NCI-H748 treated with DMSO at 0.1 percent for 48 hours (cell line): ENCODE data around the gene HMCN1.

Source experiments
- DNase-seq: peaks from one replicate; lab custom pipeline; 2025; lab: John Stamatoyannopoulos, UW

HMCN1 gene

DNA sequence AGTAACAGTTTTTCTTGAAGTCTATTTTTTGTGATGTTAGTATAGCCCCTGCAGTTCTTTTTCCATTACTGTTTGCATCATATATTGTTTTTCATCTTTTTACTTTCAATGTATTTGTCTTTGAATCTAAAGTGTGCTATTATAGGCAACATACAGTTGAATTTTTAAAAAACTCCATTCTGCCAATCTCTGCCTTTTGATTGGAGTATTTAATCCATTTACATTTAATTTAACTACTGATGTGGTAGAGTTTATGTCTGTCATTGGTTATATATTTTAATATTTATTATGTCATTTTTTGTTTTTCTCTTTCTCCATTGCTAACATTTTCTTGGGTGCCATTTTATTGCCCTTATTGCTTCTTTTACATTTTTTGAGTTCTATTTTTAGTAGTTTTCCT is 296.3 kb downstream of the HMCN1 start:
- DNase-seq: no peak

DNA sequence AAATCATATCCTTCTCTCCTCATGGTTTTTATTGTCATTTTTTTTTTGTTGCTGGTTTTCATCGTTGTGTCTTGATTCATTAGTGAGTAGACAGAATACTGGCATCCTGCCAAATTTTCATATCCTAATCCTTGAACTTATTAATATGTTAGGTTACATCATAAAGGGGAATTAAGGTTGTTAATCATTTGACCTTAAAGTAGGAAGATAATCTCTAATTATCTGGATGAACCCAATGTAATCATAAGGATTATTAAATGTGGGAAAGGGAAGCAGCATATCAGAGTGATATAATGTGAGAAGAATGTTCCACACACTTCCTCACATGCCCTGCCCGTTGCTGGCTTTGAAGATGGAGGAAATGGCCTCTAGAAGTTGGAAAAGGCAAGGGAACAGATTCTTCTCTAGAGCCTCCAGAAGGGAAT is 299.7 kb downstream of the HMCN1 start:
- DNase-seq: no peak

DNA sequence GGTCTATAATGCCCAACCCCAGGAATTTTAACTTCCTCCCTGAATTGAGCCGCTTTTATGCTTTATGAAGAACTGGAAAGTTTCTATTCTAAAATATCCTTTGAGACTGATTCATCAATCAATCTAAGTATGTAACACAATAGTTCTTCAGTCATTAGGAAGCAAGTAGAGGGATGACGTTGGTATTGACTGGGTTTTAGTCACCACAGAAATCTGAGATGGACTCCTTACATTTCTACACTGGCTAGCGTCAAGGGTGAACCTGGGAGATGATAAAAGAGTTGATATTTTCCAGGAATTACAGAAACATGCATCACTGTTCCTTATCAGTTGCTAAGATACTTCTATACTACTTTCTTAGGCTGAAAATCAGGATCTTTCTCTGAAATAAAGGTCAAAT is 308.0 kb downstream of the HMCN1 start:
- no peak for DNase-seq

DNA sequence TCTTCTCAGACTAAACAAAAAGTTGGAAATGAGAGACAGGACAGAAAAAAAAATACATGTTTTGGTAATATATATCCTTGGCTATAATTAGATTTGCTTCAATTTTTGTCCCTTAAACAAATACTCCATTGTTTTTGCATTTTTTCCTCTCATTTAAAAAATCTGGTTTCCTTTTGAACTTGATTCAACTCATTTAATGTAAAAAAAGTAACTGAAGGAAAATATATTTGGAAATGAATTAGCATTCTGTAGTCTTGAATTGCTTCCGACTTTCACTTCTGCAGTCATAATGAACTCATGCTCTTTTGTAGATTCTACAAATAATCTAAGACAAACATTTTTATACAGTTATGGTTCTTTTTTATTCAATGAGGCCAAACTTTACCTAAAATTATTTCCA is 309.1 kb downstream of the HMCN1 start:
- no peak for DNase-seq

DNA sequence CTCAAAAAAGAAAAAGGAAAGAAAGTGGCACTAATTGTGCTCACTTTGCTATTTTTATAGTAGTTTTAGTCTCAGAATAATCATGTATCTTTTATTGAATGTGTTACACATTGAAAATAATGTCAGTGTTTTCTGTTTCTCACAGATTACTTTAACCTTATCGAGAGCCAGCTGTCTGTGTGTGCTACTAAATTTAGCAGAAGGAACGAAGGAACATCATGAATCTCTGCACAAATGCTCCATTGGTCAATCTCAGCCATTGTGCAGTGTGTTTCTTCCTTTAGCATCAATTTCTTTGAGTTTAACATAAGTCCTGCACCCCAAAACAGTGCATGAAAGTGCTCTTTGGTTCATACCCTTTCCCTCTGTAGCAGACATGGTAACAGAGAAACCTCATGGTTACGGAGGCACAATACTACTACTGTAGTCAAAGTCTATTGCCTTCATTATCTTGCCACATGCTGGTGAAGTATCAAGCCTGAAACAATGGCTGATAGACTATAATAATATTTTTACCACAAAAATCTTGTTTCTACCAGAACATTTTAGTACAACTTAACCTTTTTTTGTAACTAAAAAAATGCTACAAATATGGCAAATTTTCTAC is 310.0 kb downstream of the HMCN1 start:
- no peak for DNase-seq

DNA sequence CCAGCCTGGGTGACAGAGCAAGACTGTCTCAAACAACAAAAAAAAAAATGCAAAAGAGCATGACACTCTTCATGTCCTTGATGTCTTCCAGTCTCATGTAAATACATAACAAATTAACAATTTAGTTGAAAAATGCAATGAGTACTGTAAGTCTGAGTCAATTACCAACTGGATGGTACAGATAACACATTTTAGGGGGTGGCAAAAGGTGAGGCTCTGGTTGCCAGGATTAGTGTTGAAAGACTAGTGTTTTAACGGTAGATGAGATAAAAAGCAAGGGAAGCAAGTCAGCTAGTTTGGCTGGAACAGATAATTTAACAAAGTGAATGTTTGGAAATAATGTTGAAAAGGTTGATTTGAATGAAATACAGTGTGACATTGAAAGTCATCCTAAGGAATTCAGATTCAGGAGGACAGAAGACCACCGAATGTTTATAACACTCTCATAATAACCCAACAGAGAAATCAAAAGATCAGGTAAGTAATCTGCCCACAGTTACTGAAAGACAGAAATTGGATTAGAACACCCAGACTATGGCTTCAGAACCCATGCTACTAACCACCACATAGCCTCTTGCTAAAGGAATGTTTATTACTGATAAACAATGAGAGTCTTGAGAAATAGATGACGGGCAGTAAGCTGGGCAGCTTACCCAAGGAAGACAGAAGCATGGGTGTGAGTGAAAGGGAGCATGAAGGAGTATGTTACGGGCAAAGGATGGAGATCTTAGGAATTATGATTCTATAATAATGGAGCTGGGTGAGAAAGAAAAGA is 312.4 kb downstream of the HMCN1 start:
- no peak for DNase-seq

DNA sequence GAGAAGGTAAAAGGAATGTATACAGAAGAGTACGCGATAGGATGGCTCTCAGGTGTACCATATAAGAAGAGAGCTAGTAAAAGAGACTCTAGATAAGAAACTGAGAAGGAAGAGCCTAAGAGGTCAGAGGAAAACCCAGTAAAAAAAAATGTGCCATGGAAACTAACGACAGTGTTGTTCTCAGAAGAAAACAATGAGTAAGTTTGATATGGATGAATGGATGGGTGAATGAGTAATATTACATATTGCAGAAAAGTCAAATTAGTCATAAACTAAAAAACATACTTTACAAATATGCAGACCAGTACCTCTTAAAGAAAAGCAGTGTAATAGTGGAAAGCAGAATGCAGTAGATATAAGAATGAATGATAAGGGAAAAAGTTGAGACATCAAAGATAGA is 316.2 kb downstream of the HMCN1 start:
- no peak for DNase-seq

DNA sequence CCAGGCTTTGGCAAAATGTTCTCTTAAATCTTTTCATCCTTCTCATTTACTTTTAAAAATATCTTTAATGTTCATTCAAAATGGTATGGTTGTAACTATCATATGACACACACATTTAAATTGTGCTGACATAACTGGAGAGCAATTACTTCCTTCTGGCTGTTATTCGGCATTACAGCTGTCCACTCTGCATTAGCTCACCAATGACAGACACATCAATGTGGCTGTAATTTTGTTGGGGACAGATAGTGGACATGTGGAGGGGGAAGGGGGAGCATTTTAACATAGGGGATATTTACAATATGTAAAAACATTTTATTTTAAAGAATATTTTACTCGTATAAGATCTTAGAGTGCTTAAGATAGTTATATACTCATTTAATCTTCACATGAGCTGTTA is 319.8 kb downstream of the HMCN1 start:
- DNase-seq: no peak

DNA sequence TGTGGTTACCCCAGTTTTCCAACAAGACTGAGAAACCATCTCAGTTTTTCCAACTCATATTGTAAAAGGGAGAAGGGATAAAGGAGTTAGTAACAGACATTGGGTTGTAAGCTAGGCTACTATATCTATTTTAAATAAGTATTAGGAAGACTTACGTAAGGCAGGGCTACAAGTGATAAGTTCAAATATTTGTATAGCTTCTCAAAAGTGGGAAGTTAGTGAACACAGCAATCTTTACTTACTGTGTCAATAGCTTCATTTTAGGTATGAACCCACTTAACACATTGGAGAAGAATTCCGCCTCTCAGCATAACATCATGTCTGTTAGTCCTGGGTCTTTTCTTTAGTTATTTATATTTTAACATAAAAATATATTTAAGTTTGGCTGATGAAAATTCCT is 320.7 kb downstream of the HMCN1 start:
- no peak for DNase-seq

DNA sequence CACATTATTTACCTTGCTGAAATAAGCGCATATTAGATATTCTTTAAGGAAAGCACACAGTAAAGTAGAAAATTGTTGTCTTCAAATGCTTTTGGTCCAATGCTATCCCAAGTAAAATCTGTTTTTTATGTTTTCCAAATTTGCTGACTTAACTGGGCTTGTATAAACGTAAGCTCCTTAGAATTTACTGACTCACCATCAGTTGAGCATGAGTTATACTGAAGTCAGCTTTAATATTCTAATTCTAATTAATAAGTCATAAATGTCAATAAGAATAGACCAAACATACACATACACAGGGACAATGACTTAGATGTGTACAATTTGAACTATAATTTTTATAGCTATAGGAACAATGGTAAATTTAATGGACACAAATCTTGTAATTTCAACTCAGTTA is 321.7 kb downstream of the HMCN1 start:
- no peak for DNase-seq

DNA sequence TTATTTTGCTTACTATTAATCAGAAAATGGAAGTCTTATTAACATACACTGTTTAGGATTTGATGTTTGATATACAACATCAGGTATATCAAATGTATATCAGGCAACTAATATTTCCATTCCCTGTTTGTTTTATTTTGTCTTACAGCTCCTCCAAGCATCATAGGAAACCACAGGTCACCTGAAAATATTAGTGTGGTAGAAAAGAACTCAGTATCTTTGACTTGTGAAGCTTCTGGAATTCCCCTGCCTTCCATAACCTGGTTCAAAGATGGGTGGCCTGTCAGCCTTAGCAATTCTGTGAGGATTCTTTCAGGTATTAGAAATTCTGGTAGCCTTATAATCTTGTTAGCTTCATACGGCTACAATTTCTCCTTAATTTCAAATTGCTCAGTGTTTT is 322.9 kb downstream of the HMCN1 start:
- no peak for DNase-seq

DNA sequence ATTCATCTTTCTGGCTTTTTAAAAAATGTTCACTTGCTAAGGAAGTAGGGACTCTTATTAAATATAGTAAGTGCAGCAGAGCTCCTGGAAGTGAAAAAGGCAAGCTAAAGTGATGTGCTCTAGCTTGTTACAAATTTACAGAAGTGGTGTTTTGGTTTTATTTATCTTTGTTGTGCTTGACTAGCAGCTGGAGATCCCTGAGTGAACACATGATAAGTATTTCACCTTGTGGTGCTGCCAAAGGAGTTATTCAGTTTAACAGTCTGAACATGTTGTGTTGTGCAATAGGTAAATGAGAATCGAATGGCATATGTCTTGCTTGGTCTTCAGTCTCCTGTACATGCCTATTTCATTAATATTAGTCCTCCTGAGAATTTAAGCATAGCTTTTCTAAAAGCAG is 325.1 kb downstream of the HMCN1 start:
- no peak for DNase-seq

DNA sequence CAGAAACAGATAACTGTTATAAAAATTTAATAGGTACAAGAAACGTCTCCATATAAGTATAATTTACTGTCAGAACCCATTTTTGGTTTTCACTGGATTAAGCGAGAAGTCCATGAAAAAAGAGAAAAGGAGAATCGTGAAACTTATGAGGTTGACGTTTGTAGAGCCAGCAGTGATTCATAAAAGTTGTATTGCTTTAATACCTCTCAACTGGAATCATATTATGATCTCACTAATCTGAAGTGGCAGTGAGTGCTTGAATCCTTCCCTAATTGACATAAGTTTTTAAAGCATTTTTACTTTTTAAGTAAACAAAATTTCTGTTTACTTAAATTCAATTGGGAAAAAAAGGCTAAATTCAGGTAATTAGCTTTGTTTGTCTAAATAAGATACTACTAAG is 325.6 kb downstream of the HMCN1 start:
- no peak for DNase-seq

DNA sequence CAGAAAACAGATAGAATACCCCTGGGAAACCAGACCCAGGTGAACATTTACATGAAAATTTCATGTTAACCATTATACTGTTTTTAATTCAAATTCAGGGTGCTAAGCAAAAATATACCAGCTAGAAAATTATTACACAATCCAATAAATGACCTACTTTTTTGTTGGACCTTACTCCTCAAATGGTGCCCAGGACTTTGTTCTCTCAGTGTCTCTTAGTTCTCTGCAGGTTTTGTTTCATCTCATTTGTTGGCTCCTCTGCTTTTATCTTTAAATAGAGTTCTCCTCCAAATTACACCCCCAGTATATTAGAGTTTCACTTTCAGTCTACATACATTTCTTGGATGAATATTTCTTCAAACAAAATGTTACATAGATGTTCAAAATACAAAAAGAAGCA is 326.0 kb downstream of the HMCN1 start:
- DNase-seq: no peak

DNA sequence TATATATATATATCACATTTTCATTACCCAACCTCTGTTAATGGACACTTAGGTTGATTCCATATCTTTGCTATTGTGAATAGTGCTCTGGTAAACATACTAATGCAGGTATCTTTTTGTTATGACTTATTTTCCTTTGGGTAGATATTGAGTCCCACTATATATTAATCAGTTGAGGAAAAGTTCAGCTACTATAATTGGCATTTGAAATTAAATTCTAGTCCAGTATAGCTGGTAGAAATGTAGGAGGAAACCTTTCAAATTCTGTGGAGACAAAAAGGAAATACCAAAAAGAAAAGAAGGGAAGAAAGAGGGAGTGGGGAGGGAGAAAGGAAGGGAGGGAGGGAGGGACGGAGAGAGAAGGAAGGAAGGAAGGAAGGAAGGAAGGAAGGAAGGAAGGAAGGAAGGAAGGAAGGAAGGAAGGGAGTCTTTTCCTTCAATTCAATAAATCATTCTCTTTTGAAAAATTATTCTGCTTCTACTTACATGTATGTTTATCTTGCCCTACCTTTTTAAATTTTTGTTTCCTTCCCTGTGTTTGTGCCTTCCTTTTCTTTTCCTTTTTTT is 329.0 kb downstream of the HMCN1 start:
- no peak for DNase-seq

DNA sequence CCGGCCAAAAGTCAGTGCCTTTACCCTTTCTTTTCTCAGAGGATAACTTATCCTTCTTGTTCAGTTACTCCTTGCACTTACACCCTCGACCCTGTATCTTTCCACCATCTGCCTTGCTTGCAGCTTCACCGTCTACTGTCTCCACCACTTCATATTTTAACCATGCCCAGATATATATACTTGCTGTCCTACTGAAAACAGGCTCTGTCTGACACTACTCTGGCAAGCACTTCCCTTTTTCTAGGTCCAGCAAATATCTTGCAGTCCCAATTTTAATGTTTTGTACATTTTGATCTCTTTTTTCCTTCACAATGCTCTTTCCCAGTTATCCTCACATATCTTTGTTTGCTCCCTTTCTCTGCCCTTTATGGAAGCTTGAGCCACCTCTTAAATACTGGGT is 332.2 kb downstream of the HMCN1 start:
- no peak for DNase-seq

DNA sequence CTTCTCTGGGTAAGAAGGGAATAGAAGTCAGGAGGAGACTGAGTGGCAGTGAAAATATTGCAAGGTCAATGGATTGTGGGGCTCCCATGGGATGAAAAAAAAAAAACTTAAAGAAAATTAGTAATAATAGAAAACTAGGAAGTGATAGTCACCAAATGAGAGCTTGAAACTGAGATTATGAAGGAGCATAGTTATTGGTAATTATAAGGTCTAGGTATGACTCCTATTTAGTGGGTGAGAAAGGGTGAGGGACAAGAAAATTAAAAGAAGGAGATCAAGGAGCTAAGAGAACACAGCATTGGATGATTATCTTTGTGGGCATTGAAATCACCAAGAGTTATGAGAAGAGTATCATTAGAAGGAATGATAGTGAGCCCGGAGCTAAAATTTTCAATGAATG is 339.5 kb downstream of the HMCN1 start:
- DNase-seq: no peak

DNA sequence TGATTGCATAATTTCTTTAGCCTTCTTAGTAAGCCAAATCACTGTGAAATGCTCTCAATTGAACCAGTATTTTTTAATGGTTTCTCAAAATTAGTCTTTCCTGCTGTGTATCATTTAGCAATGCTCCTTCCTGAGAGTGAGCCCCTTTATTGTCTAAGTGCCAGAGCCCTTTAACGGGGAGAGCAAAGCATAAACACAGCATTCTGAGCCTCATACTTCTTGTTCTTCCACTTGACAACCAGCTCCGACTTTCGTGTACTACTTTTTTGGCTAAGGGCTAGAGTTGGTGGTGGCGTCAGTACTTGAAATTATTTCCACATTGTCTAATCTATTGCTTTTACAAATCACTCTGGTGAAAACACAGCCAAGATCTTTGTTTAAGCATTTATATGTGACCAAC is 341.8 kb downstream of the HMCN1 start:
- no peak for DNase-seq

DNA sequence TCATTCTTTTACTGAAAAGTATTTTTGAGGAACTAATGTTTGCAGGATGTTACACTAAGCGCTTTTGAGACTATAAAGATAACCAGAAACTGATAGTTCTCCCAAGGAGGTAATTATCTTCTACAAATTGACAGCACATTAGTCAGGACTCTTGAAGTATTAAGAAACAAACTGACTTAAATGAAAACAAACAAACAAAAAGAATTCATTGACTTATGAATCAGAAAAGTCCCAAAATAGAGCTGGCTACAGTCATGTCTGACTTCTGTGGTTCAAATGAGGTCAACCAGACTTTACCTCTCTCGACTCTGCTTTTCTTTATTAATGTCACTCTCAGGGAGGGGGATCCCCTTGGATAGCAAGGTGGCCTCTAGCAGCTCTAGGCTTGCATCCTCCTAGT is 344.1 kb downstream of the HMCN1 start:
- no peak for DNase-seq

DNA sequence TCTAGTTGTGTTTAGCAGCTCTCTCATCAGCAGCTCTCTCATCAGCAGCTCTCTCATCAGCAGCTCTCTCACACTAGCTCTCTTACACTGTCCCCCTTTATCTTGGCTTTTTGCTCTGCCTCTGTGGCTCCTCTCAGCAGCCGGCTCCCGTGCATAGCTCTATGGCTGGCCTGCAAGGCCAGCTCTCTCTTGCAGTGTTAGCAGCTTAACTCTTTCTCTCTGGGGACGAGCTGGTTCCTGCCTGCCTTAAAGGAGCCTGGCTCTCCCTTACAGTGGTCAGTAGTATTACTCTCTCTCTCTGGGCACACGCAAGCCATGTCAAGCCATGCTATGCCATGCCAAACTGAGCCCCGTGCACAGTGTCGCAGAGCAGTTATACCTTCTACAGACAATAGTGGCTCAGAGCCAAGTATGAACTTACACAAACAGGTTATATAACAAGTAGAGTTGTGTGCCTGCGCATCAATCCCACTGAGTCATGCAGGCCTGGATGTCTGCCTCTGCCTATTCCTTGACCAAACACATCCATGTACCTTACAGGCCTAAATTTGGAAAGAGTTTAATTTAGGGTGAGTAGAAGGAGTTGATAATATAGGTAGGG is 345.0 kb downstream of the HMCN1 start:
- DNase-seq: no peak

DNA sequence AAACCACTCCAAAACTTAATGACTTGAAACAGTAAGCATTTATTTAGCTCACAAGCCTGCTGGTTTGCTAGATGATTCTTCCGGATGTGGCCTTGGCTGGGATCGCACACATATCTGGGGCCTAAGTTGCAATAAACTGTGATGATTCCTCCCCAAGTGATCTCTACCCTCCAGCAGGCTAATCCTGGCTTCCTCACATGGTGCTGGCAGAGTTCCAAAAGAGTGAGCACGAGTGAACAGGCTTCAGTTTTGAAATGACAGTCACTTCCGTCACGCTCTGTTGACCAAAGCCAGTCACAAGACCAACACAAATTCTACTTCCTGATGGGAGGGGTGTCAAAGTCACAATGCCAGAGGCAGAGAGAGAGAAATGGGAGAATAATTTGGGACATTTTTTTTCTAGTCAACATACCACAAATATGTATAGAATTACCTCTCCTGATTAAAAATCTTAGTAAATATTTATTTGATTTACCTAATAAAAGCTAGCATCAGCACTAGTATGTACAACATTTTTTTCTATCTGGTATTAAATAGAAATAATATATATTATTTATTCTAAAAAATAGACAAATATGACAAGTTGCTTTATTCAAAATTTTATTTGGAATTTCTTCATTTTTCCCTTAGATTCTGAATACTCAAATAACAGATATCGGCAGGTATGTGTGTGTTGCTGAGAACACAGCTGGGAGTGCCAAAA is 348.2 kb downstream of the HMCN1 start:
- peak; percentile 70 for DNase-seq

DNA sequence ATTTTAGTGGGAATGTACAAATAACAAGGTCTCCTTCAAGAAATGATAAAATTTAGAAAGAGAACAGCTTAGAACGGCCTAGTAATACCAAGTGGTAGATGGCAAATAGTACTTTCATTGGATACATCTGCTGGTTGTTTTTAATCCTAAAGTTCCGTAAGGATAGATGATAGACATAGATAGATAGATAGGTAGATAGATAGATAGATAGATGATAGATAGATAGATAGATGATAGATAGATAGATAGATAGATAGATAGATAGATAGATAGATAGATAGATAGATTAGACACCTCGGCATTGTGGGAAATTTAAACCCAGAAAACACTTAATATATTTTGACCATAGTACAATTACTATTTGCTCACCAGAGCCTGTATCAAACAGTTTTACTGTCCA is 352.4 kb downstream of the HMCN1 start:
- DNase-seq: no peak

DNA sequence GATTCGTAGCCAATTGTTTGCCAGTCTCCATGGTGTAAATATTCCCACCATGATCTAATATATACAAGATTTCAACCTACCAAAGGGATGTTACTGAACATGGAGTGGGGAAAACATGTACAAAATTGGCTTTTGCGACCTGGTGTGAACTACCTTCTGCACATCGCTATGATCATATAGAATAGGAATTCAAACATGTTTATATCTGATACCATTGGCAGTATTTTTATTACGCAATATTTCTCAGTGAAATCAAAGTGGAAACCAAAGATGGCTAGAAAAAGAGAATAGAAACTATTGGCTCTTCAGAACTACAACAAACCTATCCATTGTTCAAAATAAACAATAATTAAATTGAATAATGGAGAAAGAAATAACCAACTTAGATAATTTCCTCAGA is 355.7 kb downstream of the HMCN1 start:
- DNase-seq: no peak
